Stimulated activated CD4-positive, alpha-beta T cell treated with anti-CD3 and anti-CD28 coated beads, Interleukin-1b, Interleukin-23, amount 100 ng/mL, for 4 hours (primary cell): ENCODE results near the gene KRTCAP2.
"Not testable (repeated sequence)": the region's sequence is repeated elsewhere in the genome, so short reads cannot be mapped to it uniquely, and the experiment has no call there.

ENCODE experiments used
- DNase-seq, 2 donors: peaks; one replicate each; pipeline ENCODE4 v3.0.0-alpha.2; 2020; ENCODE audit warnings: low read depth in 2 of 2

Gene KRTCAP2

DNA sequence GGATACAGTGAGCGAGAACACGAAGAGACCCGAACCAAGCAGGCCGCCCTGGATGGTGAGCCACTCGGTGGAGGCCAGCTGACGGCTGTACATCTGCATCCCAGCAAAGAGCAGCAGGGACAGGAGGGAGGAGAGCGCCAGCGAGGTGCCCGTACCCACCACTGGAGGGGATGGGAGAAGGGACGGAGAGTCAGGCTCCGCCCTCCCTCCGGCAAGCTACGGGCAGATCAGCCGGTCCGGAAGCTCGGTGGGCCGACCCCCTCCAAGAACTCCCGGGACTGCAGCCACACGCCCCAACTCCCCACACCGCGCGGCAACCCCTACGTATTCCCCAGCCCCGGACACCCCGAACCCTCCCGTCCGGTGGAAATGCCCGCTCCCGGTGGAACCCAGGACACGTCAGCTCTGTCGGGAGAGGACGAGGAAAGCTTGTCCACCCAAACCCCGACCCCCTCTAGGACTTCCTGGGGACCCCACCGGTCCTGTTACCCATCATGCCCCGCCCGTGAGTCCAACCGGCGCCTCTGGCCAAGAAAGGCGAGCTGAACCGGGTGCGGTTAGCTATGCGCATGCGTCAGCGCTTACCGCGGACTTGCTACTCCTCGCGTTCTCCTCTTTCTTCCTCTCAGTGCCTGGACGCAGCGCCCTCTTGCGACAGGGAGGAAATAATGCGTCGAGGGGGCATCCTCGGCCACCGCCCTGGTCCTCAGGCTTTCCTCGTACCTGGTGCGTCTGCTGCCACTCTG, at the start of gene KRTCAP2:
TSS of gene KRTCAP2 (minus strand) at position 573 of the 746 bp plus-strand sequence. CDS start at position 493, 80 bp downstream.
- peak; percentile 92 for DNase-seq

DNA sequence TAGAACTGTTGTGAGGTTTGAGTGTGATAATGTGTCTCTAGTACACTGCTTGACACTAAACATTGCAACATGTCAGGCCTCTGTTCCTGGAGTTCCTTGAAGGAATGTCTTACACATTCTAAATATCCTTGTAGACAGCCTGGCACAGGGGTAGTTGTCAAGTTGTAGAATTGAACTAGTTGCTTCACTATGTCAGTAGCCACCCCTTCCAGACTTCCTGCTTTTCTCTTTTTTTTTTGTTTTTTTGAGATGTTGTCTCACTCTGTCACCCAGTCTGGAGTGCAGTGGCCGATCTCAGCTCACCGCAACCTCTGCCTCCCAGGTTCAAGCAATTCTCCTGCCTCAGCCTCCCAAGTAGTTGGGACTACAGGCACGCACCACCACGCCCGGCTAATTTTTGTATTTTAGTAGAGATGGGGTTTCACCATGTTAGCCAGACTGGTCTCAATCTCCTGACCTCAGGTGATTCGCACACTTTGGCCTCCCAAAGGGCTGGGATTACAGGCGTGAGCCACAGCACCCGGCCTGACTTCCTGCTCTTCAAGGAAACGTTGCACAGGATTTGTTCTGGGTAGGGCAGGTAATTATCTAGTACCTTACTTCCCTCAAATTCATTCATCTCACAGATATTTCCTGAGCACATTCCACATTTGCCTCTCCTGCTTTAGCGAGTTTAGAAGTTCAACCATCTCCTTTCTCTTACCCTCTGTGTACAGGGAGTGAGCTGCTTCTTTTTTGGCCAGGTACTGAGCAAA, 47.3 kb upstream of the KRTCAP2 start:
- DNase-seq: not testable (repeated sequence)

DNA sequence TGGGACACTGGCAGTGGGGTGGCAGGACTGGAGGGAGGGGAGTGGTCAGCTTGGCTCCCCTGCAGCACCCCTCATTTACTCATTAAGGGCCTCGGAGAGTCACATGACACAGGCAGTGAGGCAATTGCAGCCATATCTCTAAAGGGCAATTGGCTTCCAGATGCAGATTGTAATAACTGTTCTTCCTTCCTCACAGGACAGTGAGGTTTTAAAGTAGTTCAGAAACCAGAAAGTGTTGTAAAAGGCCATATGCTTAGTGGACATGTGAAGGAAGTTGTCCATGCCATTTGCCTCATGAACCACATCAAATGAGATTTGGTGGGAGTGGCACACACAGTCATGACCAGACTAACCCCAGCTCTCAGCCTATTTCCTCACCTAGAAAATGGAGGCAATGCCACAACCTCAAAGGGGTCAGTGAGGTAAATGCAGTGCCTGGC, 46.5 kb upstream of the KRTCAP2 start:
- no peak for DNase-seq

DNA sequence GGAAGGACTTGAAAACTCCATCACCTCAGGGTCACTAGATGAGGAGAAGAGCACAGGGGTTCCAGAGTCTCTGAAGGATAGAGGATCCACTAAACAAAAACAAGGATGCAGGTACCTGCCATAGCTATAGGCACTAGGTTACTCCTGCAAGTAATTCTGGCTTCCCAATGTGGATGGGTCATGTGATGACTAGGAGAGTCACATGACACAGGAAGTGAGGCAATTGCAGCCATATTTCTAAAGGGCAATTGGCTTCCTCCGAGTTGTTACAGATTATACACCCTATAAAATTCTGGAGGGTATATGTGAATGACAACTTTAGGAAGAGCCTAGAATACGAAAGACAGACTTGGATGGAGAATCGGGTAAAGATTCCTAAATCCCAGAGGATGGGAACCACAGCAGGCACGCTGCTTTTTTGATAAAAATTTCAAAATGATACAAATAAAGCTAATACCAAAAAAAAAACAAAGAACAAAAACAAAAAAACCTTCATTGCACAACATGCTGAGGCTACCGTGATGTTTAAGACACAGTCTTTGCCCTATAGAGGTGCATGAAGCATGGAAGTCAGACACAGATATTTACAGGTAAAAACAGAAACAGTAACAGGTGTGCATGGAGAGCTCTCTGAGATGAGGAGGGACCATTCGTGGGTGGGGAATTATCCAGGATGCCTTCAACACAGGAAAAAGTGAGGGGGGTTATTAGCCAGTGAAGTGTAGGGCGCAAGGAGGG, 45.9 kb upstream of the KRTCAP2 start:
- DNase-seq: no peak

DNA sequence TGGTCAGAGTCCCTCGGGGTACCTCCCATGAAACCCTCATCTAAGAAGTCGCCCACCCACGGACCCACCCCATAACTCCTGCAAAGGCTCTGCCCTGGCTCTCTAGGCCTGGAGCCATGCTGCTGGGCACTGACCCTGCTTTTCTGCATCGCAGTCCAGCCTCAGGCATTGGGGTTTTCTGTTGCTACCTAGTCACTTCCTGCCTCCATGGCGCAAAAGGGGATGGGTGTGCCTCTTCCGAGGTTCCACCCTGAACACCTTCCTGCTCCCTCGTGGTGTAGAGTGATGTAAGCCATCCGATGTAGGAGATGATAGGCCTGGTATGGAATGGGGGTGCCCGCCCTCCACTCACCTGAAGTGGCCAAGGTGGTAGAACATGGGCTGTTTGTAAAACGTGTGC, 41.6 kb upstream of the KRTCAP2 start:
- DNase-seq: not testable (repeated sequence)

DNA sequence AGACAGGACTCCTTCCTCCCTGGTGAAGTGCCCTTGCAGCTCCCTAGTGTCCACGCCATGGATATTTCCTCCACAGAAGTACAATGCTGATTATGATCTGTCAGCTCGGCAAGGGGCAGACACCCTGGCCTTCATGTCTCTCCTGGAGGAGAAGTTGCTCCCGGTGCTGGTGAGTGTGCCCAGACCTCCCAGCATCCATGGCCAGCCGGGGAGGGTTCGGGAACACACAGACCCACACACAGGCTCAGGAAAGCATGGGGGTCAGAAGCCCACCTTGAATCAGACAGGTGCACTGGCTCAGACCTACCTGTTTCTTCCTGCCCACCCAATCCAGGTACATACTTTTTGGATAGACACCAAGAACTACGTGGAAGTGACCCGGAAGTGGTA, 38.9 kb upstream of the KRTCAP2 start:
- DNase-seq: not testable (repeated sequence)

DNA sequence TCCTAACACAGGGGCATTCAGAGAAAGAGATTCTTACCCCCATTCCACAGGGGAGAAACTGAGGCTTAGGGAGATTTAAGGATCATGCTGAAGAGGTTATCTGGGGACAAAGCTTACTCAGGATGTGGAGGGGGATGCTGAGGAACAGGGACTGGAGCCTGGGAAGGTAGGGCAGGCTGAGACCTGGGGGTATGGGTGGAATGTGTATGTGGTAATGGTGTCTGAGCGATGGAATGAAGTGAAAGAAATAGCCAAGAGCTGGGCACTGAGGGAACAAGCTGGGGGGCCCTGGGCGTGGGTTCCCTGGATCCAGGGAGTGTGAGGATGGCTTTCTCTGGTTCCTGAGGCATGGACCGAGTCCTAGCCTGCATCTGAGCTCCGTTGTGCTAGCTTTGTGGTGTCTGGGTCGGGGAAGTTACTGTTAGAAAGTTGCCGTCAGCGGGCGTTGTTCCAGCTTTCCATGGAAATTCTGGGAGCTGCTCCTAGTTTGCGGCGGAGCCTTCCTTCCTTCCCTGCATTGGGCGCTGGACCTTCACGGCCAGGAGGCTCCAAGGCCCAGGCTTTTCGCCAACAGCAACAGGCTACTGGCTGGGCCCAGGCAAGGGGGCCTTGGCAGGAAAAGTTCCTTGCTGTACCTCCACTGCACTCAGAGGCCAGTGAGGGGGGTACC, 38.4 kb upstream of the KRTCAP2 start:
- not testable (repeated sequence) for DNase-seq

DNA sequence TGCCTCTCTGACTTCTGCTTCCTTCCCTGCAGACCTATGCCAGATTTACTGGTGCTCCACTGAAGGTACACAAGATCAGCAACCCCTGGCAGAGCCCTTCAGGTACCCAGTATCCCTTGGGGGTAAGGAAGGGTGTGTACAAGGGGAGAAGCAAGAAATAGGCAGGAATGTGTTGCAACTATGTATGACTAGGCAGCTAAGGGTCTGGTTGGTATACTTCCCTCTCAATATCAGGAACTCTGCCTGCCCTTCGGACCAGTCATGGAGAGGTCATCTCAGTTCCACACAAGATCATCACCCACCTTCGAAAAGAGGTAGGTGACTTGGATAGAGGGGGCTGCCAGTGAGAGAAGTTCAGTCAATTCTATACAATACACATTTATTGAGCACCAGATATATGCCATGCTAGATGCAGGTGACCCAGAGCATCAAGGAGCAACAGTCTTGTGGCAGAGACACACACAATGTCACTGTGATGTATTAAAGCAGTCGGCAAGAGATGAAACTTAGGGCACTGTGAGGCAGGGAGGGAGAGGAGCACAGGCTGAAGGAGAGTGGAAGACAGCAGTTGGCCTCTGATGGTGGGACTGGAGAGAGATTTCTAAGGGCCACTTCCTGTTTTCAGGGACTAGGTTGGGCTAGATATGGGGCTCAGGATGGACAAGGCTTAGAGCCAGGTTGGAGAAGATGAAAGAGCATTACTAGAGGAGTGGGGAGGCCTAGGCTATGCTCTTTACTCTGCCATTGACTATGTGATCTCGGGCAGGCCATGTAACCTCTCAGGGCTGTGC, 37.4 kb upstream of the KRTCAP2 start:
- no peak for DNase-seq

DNA sequence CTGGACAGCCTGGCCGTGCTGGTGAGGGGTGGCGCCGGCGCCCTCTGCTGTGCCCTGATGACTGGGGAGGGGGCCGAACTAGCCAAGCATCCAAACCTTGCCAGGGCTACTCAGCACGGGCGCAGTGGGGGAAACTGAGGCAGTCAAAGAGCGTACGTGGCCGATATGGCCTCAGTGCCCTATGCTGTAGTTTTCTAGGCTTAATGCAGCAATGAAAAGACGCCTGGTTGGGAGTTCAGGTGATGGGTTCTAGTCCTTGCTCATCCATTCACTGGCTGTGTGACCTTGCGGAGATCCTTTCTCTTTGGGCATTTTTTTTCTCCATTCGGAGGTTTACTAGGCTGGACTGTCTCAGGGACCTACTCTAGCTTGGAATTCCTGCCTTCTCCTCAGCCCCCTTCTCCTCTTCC, 36.2 kb upstream of the KRTCAP2 start:
- no peak for DNase-seq

DNA sequence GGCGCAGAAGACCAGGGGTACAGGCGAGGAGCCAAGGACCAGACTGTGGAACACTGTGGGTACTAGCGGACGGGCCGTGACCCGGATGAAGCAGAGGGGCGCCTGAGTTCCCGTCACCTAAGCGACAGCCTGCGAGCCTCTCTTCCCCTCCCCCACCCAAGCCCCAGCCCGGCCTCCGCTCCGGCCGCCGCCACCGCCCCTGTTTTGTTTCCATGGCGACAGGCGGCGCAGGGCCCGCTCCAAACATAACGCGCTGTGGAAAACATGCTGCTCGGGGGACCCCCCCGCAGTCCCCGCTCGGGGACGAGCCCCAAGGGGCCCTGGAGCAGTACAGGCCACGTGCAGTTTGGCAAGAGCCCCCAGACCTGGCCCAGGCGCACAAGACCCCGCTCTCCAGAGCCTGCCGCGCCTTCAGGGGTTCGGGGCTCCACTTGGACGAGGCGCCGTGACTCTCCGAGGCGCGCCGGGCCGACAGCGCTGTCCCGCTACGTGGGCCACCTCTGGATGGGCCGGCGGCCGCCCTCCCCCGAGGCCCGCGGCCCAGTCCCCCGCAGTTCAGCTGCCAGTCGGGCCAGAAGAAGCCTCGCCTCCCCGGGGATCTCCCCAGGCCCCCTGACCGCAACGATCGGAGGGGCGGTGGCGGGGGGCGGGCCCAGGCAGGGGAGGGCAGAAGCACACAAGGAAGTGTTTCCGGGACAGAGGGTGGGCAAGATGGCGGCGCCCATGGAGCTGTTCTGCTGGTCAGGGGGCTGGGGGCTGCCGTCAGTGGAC, 35.6 kb upstream of the KRTCAP2 start, which contains the start of gene MTX1:
TSS of gene MTX1 (plus strand) at position 155 of the 771 bp plus-strand sequence. CDS start at position 265, 110 bp downstream.
- DNase-seq: peak; percentile 77 to 86

DNA sequence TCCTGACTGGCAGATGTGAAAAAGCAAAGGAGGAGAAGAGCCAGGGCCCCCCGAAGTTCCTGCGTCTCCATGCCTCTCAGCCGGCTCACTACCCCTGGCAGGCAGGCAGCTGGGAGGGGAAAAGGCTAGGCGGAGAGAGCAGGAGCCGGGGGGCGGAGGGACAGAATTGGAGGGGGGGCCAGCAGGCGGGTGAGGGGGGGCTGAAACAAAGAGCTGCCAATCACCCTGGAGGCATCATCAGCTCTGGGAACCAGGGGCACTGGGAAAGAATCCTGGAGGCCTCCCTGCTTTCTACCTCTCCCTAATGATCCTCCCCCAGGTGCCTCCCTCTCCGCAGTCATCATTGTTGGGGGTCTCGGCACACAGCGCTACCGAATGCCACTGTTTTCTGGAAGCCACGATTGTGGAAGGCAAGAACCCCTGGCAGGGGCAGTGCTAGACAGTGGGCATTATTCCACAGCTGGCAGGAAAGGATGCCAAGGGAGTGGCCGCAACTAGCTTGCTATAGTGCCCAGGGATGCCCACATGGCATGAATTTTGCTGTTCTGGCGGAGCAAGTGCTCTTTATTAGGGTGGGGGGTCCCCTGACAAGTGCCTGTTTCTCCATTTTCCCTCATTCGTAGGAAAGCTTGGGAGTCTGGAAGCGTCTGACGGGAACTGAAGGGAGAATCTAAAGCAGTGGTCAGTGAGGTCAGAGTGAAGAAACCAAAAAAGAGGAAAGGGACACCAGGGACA, 34.9 kb upstream of the KRTCAP2 start, which contains the start of gene THBS3:
TSS of gene THBS3 (minus strand) at position 92 of the 735 bp plus-strand sequence. CDS start at position 71, 21 bp downstream.
- no peak for DNase-seq

DNA sequence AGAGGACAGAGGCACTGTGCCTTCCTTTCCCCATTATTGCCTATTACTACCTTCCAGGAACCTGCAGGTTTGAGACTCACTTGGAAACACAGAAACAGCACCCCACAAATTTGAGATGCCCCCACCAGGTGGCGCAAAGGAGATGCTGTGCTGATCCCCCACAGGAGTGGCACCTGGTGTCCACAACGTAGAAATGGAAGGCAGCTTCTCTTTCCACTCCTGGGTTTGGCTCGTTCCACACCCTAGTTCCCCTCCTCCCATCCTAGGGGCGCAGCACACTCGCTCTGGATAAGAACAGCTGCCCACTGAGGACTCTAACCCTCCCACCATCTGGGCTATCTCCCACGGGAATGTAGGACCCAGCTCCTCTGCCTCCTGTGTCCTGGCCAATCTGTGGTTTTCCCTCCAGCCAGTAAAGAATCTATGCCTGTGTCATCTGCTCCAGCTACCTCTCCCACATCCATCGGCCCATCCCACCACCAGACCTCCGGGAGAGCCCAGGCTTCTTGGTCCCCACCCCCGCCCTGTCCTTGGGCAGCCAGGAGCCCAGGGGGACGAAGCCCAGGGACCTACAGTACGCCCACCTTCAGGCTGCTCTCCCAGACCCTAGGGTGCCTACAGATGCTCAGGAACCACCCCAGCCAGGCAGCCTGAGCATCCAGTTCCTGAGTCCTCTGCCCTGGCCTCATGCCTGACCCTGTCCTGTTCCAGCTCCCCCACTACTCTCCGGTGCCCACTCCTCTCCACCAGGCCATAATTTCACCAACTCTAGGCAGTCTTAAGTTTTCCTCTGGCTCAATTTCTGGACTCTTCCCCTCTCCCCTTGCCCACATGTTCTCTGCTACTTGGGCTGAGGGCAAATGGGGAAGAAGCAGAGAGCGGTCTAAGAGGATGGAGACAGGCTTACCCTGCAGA, 34.0 kb upstream of the KRTCAP2 start:
- peak; percentile 88 to 90 for DNase-seq

DNA sequence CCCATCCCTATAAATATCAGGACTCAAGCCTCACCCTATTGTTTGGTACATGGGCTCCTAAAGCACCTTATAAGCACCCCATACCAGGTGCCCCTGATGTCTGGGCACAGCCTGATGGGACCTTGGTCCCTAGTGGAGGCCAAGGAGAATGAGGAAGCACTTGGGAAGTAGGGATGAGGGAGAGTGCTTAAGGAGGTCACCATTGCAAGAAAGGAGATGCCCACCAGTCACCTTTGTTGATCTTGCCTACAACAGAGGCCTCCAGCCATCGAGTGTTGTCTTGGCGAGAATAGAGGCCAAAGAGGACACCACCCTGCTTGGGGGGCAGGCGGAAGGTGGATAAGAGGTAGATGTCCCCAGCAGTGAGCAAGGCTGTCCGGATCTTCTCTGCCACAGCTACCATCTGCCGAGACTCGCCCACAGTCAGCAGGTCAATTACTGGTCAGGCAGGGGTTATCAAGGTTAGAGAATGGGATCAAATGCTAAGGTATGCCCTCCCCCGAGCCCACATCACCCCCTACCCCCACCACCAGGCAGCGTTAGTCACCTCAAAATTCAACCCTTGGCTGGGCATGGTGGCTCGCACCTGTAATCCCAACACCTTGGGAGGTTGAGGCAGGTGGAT, 33.0 kb upstream of the KRTCAP2 start:
- no peak for DNase-seq

DNA sequence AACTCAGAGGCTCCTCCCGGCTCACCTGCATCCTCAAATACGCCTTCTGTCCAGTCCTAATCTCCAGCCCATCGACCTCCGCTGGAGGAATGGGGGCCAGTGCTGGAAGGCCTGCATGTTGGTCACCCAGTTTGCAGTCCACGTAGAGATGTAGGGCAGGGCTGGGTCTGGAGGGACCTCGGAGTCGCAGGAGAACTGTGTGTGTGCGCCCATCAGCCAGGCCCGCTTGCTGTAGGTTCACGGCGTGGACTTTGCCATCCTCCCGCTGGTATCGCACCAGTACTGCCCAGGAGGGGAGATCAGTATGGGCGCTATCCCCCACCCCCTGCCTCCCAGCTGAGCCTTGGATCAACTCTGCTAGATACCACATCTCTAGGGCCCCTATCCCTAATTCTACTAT, 31.9 kb upstream of the KRTCAP2 start:
- DNase-seq: no peak

DNA sequence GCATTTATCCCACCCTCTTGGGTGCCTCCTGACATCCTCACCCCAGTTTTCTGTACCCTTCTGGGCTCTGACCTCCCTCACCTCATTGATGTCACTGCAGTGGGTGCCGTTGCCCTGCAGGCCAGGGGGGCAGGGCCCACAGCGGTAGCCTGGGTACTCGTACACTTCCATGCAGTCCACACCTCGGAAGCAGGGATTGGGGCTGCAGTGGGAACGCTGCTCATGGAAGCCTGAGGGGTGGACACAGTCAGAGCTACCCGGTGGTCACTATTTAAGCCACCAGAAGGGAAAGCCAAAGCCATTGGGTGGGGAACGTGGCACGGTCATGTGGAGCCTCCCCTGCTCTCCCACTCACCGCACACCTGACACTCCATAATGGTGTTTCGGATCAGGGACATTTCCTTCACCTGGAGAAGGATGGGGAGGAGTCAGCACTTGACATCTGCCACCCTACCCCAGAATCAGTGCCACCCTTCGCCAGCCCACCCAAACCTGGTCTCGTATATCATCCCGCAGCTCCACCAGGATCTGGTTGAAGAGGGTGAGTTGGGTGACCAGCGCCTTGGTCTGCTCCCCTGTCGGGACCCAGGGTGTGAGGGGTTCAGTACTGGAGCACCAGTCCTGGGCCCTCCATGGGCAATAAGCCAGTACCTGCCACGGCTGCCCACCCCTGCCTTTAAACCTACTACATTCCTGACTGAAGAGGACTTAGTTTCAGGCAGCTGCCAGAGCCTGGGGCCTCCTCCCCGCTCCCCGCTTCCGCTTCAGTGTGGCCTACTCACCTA, 29.8 kb upstream of the KRTCAP2 start:
- DNase-seq: no peak

DNA sequence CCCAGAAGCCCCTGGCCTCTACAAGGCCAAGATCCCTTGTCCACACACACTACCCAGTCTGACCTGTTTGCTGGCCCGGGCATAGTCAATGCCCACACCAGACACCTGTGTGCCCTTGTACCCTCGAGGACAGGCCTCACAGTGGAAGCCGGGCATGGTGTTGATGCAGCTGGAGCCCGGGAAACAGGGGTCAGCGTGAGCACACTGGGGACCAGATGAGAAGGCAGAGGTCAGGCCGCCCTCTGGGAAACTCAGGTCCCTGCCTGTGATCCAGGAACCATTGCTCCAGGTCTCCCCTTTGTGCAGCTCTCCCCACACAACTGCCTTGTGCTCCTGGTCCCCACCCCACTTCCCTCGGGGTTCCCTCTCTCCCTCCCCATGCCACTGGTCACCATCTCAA, 29.1 kb upstream of the KRTCAP2 start:
- no peak for DNase-seq

DNA sequence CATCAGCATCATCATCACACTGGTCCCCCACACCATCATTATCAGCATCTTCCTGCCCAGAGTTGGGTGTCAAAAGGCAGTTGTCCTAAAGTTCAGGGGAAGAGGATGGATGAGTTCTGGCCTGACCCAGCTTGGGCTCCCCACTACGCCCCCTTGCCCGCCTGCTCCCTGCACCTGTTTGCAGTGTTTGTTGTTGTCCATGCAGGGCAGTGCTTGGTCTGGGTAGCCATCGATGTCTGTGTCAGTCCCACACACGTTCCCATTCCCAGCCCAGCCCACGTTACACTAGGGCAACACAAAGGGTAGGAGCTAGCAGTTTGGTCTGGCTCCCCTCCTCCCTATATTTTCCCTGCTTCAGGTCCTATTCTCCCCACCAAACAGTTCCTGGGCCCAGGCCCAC, 27.8 kb upstream of the KRTCAP2 start:
- no peak for DNase-seq
